Stimulated activated naive CD8-positive, alpha-beta T cell treated with anti-CD3 and anti-CD28 coated beads, Interleukin-15, Interleukin-2, amounts not matched to agents 100 ng/mL and 50 ng/mL, for 24 hours (primary cell): ENCODE measurements around the gene KREMEN2.

Source experiments
- H3K27ac Mint-ChIP-seq: one replicate; pipeline ENCODE4 v1.8.0; 2021; ENCODE audit warnings: mild to moderate bottlenecking, mixed read lengths
- H3K27me3 Mint-ChIP-seq: one replicate; pipeline ENCODE4 v1.8.0; 2021; ENCODE audit warnings: mixed read lengths
- H3K36me3 Mint-ChIP-seq: one replicate; pipeline ENCODE4 v1.8.0; 2021; ENCODE audit warnings: low read depth, mixed read lengths
- H3K4me1 Mint-ChIP-seq: one replicate; pipeline ENCODE4 v1.8.0; 2021; ENCODE audit warnings: low read depth, mixed read lengths
- H3K4me3 Mint-ChIP-seq: one replicate; pipeline ENCODE4 v1.8.0; 2021; ENCODE audit warnings: mild to moderate bottlenecking, mixed read lengths
- H3K9me3 Mint-ChIP-seq: one replicate; pipeline ENCODE4 v1.8.0; 2021; ENCODE audit warnings: mixed read lengths

KREMEN2 gene

DNA sequence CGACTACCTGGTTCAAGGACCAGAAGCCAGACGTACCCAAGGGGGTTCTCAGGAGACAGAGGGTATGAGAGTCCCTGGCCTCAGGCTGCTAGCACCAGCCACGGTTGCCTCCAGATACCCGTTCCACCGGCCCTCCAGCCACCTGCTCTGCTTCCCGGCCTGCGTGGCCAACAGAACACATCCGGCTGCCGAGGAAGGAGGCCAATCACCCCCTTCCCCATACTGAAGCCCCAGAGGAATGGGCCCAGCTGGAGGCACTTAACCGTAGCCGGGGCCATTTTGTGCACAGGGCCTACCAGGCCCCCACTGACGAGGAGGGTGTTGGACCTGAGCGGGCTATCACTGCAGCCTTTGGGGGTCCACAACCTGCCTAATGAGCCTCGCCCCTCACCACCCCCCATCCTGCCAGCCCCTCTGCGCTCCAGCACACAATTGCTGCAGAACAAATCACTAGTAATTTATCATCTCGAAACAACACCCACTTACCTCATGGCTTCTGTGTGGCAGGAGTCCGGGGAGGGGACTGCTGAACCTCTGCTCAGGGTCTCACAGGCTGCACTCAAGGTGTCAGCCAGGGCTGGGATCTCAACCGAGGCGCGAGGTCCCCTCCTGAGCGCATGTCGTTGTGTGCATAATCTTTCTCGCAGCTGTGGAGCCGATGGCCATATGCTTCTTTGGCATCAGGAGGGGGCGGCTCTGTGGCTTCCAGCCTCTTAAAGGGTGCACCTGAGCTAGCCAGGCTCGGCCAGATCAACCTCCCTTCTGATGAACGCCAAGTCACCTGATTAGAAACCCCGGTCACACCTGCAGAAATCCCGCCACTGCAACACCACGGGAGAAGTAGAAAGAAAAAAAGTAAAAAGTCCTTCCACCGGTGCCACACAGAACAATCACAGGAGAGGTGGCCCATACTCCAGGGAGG lies 10.1 kb upstream of the KREMEN2 start:
- Mint-ChIP-seq H3K36me3 (no peaks in the 10 kb centered on the region), H3K27ac (no peak overlapping the region), H3K4me3 (no peak overlapping the region)

DNA sequence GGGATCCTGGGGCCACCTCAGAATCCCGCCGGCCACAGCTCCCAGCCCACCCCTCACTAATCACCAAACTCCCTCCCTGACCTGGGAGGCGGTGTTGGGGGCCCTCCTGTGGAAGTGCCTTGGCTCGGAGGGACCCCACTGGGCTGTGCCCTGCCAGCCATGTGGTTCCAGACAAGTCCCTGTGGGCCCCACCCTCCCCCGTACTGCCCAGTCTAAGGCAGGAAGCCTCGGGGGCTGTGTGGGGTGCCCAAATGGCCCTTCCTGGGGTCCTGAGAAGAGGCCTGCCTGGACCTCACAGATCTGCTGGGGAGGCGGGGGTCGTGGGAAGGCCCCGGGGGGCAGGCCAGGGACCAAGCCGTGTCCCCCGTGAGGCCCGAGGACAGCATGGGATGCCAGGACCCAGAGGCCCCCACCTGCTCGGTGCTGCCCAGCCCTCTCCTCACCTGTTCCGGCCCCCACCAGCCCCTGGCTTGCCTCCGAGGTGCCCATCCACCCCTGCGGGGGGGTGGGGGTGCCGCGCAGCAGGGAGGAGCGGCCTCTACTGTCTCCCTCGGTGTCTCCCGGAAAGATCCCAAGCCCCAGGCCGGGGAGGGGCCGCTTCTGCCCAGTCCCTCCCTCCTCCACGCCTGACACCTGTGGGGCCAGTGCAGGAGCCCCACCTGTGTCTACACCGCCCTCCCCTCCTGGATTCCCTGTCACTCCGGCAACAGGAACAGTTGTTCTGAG lies 9.3 kb upstream of the KREMEN2 start:
- Mint-ChIP-seq H3K4me3 (no peak overlapping the region), H3K9me3 (no peaks in the 10 kb centered on the region), H3K36me3 (no peaks in the 10 kb centered on the region), H3K27ac (no peak overlapping the region), H3K27me3 (peaks cover 5% of the 10 kb centered on the region), H3K4me1 (no peaks in the 10 kb centered on the region)

More for the DNA sequence above, 10.1 kb upstream of the KREMEN2 start:
- Mint-ChIP-seq H3K27me3 (peaks cover 4% of the 10 kb centered on the region), H3K9me3 (no peaks in the 10 kb centered on the region), H3K4me1 (no peaks in the 10 kb centered on the region)

GRCh38 chr16:2955438-2955778 lies 8.7 kb upstream of the KREMEN2 start:
- peaks cover 8% of the 10 kb centered on the region for H3K27me3 Mint-ChIP-seq
- H3K4me3 Mint-ChIP-seq: no peak overlapping the region
- no peaks in the 10 kb centered on the region for H3K36me3 Mint-ChIP-seq
- no peaks in the 10 kb centered on the region for H3K9me3 Mint-ChIP-seq
- H3K4me1 Mint-ChIP-seq: no peaks in the 10 kb centered on the region
- H3K27ac Mint-ChIP-seq: no peak overlapping the region

DNA sequence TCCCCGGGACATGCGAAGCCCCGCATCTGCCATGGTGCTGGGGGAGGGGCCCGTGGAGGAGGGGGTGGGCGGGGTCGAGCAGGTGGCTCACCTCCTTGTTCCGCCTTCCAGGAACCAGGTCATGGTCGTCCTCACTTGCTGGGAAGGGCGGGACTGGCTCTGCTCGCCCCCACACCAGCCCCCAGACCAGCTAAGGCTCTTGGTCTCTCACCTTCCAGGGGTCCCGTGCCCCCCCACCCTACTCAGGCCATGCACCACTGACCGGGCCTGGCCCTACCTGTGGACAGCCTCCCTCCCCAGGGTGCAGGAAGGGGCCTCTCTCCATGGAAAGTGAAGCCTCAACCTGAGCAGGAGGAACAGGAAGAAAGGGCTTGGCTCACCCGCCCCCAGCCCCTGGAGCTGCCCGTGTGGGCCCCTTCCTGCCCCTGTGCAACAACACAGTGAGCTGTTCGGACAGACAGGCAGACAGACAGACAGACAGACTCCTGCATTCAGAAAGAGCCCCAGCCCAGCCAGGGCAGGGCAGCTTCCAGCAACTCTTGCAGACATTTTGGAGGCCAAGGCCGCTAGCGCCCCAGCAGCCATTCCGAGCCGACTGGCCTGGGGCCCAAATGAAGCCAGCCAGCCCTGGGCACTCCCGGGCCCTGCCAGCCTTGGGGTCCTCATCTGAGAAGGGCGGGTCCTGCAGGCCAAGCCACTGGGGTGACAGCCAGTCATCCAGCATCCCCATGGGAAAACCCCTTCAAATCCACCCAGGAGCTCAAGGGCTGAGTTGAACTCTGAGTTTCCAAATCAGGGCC lies 8.1 kb upstream of the KREMEN2 start:
- no peak overlapping the region for H3K4me3 Mint-ChIP-seq
- no peak overlapping the region for H3K27ac Mint-ChIP-seq
- no peaks in the 10 kb centered on the region for H3K36me3 Mint-ChIP-seq
- peaks cover 8% of the 10 kb centered on the region for H3K27me3 Mint-ChIP-seq
- H3K9me3 Mint-ChIP-seq: no peaks in the 10 kb centered on the region
- H3K4me1 Mint-ChIP-seq: no peaks in the 10 kb centered on the region

DNA sequence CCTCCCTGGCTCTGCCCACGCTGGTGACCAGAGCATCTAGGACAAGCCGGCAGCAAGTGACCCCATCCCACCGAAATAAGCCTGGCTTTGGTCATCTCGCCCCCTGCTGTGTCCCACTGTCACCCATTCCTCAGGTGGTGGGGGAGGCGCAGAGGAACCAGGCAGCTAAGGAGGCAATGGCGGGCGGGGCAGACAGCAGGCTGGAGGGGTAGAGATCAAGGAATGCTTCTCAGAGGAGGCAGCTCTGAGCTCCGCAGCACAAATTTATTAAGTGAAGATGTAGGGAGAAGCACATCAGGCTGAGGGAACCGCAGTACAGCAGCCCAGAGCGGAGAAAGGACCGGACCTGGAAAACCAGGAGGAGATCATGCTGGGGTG lies 7.5 kb upstream of the KREMEN2 start:
- Mint-ChIP-seq H3K27ac (no peak overlapping the region), H3K36me3 (no peaks in the 10 kb centered on the region), H3K27me3 (peaks cover 8% of the 10 kb centered on the region), H3K4me3 (no peak overlapping the region), H3K9me3 (no peaks in the 10 kb centered on the region), H3K4me1 (no peaks in the 10 kb centered on the region)

- Mint-ChIP-seq H3K36me3 (no peaks in the 10 kb centered on the region), H3K4me3 (no peak overlapping the region), H3K27me3 (peaks cover 15% of the 10 kb centered on the region), H3K27ac (no peak overlapping the region), H3K9me3 (no peaks in the 10 kb centered on the region), H3K4me1 (peaks cover 12% of the 10 kb centered on the region)
Observed at GRCh38 chr16:2959206-2959605, 4.9 kb upstream of the KREMEN2 start.

GRCh38 chr16:2960183-2961010 lies 3.7 kb upstream of the KREMEN2 start:
- no peaks in the 10 kb centered on the region for H3K36me3 Mint-ChIP-seq
- H3K9me3 Mint-ChIP-seq: no peaks in the 10 kb centered on the region
- no peak overlapping the region for H3K27ac Mint-ChIP-seq
- H3K4me1 Mint-ChIP-seq: peaks cover 19% of the 10 kb centered on the region
- H3K4me3 Mint-ChIP-seq: no peak overlapping the region
- H3K27me3 Mint-ChIP-seq: peaks cover 16% of the 10 kb centered on the region

DNA sequence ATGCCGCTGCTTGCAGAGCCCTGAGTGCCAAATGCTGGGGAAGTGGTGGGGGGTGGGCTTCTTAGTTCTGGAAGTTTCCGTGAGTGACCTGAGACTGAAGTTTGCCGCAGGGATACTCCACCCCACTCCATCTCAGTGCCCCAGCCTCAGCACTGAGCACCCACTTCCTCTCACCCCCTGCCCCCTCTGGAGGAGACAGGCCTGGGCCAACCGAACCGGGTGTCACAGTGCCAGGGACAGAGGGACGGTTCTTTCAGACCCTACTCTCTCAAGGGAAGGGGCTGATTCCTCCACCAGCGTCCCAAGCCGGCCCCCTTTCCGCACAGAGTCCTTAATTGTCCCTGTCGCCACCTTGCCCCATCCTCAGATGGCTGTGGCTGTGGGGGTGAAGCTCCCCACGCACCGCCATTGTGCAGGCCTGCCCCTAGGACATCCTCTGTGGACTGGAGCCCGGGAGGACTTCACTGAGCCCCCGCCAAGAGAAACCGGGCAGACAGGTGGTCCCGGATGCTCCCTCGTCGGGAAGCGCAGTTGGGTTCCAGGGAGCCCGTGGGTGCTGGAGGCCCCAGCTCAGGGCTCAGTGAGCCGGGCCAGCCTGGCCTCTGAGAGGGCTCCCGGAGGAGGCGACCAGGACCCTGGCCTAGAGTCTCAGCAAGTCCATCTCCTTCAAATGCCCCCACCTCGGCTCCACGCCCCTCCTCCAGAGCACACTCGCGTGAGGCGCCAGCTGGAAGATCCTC lies 1.6 kb upstream of the KREMEN2 start:
- H3K9me3 Mint-ChIP-seq: no peaks in the 10 kb centered on the region
- H3K36me3 Mint-ChIP-seq: no peaks in the 10 kb centered on the region
- H3K27me3 Mint-ChIP-seq: peaks cover 15% of the 10 kb centered on the region
- no peak overlapping the region for H3K27ac Mint-ChIP-seq
- peaks cover 25% of the 10 kb centered on the region for H3K4me1 Mint-ChIP-seq
- no peak overlapping the region for H3K4me3 Mint-ChIP-seq

DNA sequence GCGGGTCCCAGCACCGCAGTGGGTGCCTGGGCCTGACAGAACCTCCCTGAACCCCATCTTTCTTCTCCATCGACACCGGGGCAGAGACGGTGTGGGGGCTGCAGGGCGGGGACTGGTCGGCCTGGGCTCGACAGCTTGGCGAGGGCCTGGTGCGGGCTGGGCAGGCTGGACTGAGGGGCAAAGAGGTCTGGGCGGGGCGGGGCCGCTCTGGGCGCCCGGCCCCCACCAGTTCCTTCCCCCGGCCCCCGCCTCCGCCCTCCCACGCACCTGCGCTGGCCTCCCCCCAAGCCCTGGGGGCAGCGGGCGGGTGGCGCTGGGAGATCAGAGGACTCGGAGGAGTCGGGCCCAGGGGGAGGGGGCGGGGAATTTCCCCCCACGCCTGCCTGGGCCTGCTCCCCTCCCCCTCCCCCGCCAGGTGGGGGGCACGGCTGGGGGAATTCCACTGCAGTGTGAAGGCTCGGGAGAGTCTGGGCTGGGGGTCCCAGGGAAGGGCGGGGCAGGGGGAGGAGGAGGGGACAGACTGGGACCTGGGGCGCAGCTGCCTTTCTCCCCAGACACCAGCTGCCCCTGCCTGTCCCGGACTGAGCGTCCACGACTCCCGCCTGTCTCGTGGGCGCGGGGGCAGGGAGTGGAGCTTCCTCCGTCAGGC lies 877 bp upstream of the KREMEN2 start:
- peak overlapping the region; percentile 78 for H3K4me3 Mint-ChIP-seq
- H3K27ac Mint-ChIP-seq: no peak overlapping the region

DNA sequence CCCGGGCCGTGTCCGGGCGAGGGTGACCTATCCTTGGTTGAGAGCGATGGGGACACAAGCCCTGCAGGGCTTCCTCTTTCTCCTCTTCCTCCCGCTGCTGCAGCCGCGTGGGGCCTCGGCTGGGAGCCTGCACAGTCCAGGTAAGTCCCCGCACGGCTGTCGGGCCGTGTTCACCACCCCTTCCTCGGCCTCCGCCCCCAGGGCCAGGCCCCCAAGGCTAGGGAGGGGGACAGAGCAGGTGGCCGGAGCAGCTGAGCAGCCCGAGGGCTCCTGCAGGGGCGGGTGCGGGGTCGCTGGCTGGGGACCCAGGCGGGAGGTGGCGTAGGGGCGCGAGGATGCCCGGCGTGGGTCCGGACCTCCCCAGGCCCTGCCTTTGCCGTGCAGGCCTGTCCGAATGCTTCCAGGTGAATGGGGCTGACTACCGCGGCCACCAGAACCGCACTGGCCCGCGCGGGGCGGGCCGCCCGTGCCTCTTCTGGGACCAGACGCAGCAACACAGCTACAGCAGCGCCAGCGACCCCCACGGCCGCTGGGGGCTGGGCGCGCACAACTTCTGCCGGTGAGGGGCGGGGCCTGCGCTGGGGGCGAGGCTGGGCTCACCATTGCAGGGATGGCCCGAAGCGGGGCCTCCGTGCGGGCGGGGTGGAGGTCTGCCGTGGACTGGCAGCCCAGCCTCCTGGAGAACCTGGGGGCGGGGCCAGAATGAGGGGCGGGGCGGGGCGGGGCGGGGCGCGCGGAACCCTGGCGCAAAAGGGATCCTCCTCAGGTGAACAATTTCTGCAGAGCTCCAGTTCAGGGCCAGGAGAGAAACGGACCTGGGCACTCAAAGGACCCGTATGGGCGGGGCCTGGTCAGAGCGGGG lies 631 bp downstream of the KREMEN2 start:
- Mint-ChIP-seq H3K9me3 (no peaks in the 10 kb centered on the region), H3K27ac (no peak overlapping the region), H3K36me3 (no peaks in the 10 kb centered on the region), H3K4me3 (peak overlapping the region; percentile 45), H3K27me3 (peaks cover 22% of the 10 kb centered on the region), H3K4me1 (peaks cover 35% of the 10 kb centered on the region)

More for the DNA sequence above, 877 bp upstream of the KREMEN2 start:
- Mint-ChIP-seq H3K4me1 (peaks cover 29% of the 10 kb centered on the region), H3K27me3 (peaks cover 19% of the 10 kb centered on the region), H3K36me3 (no peaks in the 10 kb centered on the region), H3K9me3 (no peaks in the 10 kb centered on the region)

GRCh38 chr16:2966043-2966807 lies 2.1 kb downstream of the KREMEN2 start:
- H3K9me3 Mint-ChIP-seq: no peaks in the 10 kb centered on the region
- H3K4me3 Mint-ChIP-seq: no peak overlapping the region
- H3K36me3 Mint-ChIP-seq: peaks cover 4% of the 10 kb centered on the region
- H3K4me1 Mint-ChIP-seq: peaks cover 41% of the 10 kb centered on the region
- peaks cover 18% of the 10 kb centered on the region for H3K27me3 Mint-ChIP-seq
- no peak overlapping the region for H3K27ac Mint-ChIP-seq

GRCh38 chr16:2966808-2967191 lies 2.7 kb downstream of the KREMEN2 start:
- no peaks in the 10 kb centered on the region for H3K9me3 Mint-ChIP-seq

More at GRCh38 chr16:2966808-2967191, 2.7 kb downstream of the KREMEN2 start:
- H3K36me3 Mint-ChIP-seq: peaks cover 5% of the 10 kb centered on the region
- peaks cover 40% of the 10 kb centered on the region for H3K4me1 Mint-ChIP-seq
- no peak overlapping the region for H3K27ac Mint-ChIP-seq
- no peak overlapping the region for H3K4me3 Mint-ChIP-seq
- peaks cover 16% of the 10 kb centered on the region for H3K27me3 Mint-ChIP-seq
